Measurements from ENCODE around the gene PLXDC1. TPM values are rescaled to one million over a fixed set of nuclear protein-coding genes. Genes with fewer than 3 reads are reported as not detected.

PLXDC1 gene
- total and polyA plus RNA-seq, 2 experiments from 2014 or later = 0.28 to 0.91 TPM

- no peak overlapping the region for H3K4me3 Mint-ChIP-seq
- Histone ChIP-seq H3K4me3 (no peak overlapping the region), H3K36me3 (ENCODE audit: insufficient read depth) (no peaks in the 10 kb centered on the region), H3F3A (replicated peaks; ENCODE audit: low read depth) (no peaks in the 10 kb centered on the region), H3K79me2 (replicated peaks; ENCODE audit: insufficient read depth) (no peaks in the 10 kb centered on the region), H2AFZ (no peak overlapping the region), H3K4me1 (ENCODE audit: insufficient read depth) (no peaks in the 10 kb centered on the region), H3K9me2 (ENCODE audit: insufficient read depth) (no peaks in the 10 kb centered on the region), H3K27ac (ENCODE audit: low read depth) (no peak overlapping the region), H4K20me1 (replicated peaks; ENCODE audit: insufficient read depth) (no peaks in the 10 kb centered on the region), H3K27me3 (ENCODE audit: insufficient read depth) (no peaks in the 10 kb centered on the region), H3K4me2 (no peak overlapping the region)
- DNase-seq (ENCODE audit: low spot score) (no peak), ATAC-seq (no peak)
- H3K36me3 Mint-ChIP-seq (ENCODE audit: low read depth) = no peaks in the 10 kb centered on the region
- H3K9me3 Mint-ChIP-seq = no peaks in the 10 kb centered on the region
- TF ChIP-seq STAT1 (IDR thresholded peaks at IDR 0.05; ENCODE audit: unreplicated experiment) = no peak
- TF ChIP-seq EZH2 (IDR thresholded peaks at IDR 0.05; ENCODE audit: low read depth, unreplicated experiment) = no peak
- no peak for TF ChIP-seq CTCF (conservative IDR thresholded peaks at IDR 0.05; ENCODE audit: low read depth in 2 of 2)
- no peak for TF ChIP-seq REST (IDR thresholded peaks at IDR 0.05; ENCODE audit: unreplicated experiment)
- TF ChIP-seq JUNB (IDR thresholded peaks at IDR 0.05; ENCODE audit: unreplicated experiment) = no peak
- TF ChIP-seq ZNF331 (CRISPR knock-in tag; IDR thresholded peaks at IDR 0.05; ENCODE audit: low read depth) = no peak
- no peak for TF ChIP-seq ZNF462 (CRISPR knock-in tag; IDR thresholded peaks at IDR 0.05)
- TF ChIP-seq CREB1 (CRISPR knock-in tag; IDR thresholded peaks at IDR 0.05; ENCODE audit: low read depth) = no peak
- no peak for TF ChIP-seq NANOG (IDR thresholded peaks at IDR 0.05; ENCODE audit: borderline replicate concordance)
- no peak for TF ChIP-seq ETS1 (IDR thresholded peaks at IDR 0.05)
- no peak for TF ChIP-seq POLR2AphosphoS5 (IDR thresholded peaks at IDR 0.05; ENCODE audit: low read depth)
- no peak for TF ChIP-seq ZNF114 (CRISPR knock-in tag; IDR thresholded peaks at IDR 0.05)
- no peak overlapping the region for H3K27ac Mint-ChIP-seq
- peaks cover 5% of the 10 kb centered on the region for H3K27me3 Mint-ChIP-seq (ENCODE audit: insufficient read depth, low read depth, poor library complexity)
- H3K4me1 Mint-ChIP-seq = no peaks in the 10 kb centered on the region; the same call in 2 of the 3 replicates
Measured at GRCh38 chr17:39113871-39114270, 37.6 kb downstream of the PLXDC1 start.
